Neural crest cell (in vitro differentiated cells): ENCODE measurements around the gene ARHGAP22. TPM values are rescaled to one million over a fixed set of nuclear protein-coding genes. Genes with fewer than 3 reads are reported as not detected.

Experiments used
- DNase-seq: peaks from one replicate; pipeline ENCODE4 v3.0.0; 2021; ENCODE audit warnings: low read depth, mixed read lengths, low spot score
- H3K27ac Mint-ChIP-seq: one replicate; pipeline ENCODE4 v1.8.0; 2021; ENCODE audit warnings: mild to moderate bottlenecking, mixed read lengths; ENCODE audit not compliant: unreplicated experiment
- H3K27me3 Mint-ChIP-seq: 2 replicates; pipeline ENCODE4 v1.8.0; 2021; ENCODE audit warnings: low read depth, mild to moderate bottlenecking, mixed read lengths
- H3K36me3 Mint-ChIP-seq: 2 replicates; pipeline ENCODE4 v1.8.0; 2021; ENCODE audit warnings: low read depth, mild to moderate bottlenecking, mixed read lengths
- H3K4me1 Mint-ChIP-seq: 2 replicates; pipeline ENCODE4 v1.8.0; 2021; ENCODE audit warnings: mixed read lengths
- H3K4me3 Mint-ChIP-seq: one replicate; pipeline ENCODE4 v1.8.0; 2021; ENCODE audit warnings: mild to moderate bottlenecking, mixed read lengths
- H3K9me3 Mint-ChIP-seq: 2 replicates; pipeline ENCODE4 v1.8.0; 2021; ENCODE audit warnings: mixed read lengths
- total RNA-seq: library from RNA; stranded (reverse); gene quantifications from 2 replicates; pipeline ENCODE4 v1.2.1, GENCODE V29; 2021
- TF ChIP-seq, protein P1 (sequence below): fragments of 200-600 bp; sonication (generic); conservative IDR thresholded peaks from 2 replicates; pipeline ENCODE4 v1.5.0; 2021; ENCODE audit warnings: antibody characterized with exemption, mild to moderate bottlenecking

Gene ARHGAP22
- total RNA-seq, 1 donor from 2014 or later = 5.2 TPM

DNA sequence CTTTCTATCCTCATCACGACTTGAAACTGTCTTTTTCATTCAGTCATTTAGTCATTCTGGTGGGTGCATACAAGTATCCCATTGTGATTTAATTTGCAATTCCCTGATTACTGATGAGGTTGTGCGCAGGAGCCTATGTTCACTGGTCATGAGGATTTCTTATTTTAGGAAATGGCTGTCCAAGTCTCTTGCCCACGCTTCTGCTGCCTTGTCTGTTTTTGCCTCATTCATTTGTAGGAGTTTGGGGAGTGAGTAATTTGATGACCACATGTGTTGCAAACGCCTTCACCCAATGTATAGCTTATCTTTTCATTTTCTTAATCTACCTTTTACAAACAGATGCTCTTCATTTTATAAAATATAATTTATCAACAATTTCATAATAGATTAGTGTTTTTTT, 127.3 kb downstream of the ARHGAP22 start:
- H3K4me1 Mint-ChIP-seq = no peaks in the 10 kb centered on the region
- H3K36me3 Mint-ChIP-seq = no peaks in the 10 kb centered on the region
- H3K27ac Mint-ChIP-seq = no peak overlapping the region
- no peaks in the 10 kb centered on the region for H3K27me3 Mint-ChIP-seq
- TF ChIP-seq, protein P1, sequence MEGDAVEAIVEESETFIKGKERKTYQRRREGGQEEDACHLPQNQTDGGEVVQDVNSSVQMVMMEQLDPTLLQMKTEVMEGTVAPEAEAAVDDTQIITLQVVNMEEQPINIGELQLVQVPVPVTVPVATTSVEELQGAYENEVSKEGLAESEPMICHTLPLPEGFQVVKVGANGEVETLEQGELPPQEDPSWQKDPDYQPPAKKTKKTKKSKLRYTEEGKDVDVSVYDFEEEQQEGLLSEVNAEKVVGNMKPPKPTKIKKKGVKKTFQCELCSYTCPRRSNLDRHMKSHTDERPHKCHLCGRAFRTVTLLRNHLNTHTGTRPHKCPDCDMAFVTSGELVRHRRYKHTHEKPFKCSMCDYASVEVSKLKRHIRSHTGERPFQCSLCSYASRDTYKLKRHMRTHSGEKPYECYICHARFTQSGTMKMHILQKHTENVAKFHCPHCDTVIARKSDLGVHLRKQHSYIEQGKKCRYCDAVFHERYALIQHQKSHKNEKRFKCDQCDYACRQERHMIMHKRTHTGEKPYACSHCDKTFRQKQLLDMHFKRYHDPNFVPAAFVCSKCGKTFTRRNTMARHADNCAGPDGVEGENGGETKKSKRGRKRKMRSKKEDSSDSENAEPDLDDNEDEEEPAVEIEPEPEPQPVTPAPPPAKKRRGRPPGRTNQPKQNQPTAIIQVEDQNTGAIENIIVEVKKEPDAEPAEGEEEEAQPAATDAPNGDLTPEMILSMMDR = no peak
- no peak overlapping the region for H3K4me3 Mint-ChIP-seq
- no peak for DNase-seq
- H3K9me3 Mint-ChIP-seq = no peaks in the 10 kb centered on the region

DNA sequence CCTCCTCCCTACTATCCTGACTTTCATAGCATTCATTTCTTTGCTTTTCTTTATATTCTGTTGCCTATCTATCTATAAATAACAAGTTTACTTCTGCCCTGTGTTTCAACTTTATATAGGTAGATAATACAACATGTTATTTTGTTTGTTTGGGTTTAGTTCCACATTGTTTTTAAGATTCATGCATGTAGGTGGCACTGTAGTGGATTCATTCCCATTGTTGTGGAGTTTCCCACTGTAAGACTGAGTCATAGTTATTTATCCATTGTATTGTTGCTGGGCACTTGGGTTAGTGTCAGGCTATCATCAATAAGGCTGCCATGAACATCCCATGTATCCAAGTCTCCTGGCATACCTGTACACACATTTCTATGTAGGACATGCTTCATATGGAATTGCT, 127.7 kb downstream of the ARHGAP22 start:
- Mint-ChIP-seq H3K4me1 (no peaks in the 10 kb centered on the region), H3K27me3 (no peaks in the 10 kb centered on the region), H3K4me3 (no peak overlapping the region), H3K36me3 (no peaks in the 10 kb centered on the region), H3K27ac (no peak overlapping the region), H3K9me3 (no peaks in the 10 kb centered on the region)
- TF ChIP-seq, protein P1 = no peak
- no peak for DNase-seq

DNA sequence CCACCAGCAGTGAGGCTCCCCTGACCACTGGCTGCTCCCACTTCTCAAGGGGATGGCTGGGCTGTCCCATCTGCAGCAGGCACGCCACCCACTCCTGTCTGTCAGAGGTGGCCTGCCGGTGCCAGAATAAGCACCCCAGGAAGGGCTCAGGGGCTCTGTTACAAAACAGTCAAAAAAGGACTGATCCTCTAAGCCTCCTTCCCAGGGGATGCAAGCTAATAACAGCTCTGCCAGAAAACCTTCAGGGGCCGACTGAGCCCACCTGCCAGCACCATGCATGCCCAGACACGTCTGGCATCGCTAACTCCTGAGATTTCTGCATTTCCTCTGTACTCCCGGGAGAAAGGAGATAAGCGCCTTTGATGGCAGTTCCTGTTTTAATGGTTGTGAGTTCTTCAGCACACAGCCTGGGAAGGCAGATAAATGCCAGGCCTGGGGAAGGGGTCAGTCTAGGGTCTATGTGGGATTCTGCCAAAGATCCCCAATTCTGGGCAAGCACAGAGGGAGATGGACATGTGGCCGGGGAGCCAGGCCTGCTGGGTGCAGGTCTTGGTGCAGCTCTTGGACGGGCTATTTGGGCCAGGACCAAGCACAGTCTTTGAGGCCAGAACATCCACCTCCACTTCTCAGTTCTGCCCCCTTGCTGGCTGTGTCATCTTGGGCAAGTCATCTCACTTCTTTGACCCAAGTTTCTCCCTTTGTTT, 128.4 kb downstream of the ARHGAP22 start:
- no peak for DNase-seq
- H3K4me1 Mint-ChIP-seq = no peaks in the 10 kb centered on the region
- H3K9me3 Mint-ChIP-seq = no peaks in the 10 kb centered on the region
- TF ChIP-seq, protein P1 = no peak
- no peaks in the 10 kb centered on the region for H3K36me3 Mint-ChIP-seq
- H3K27ac Mint-ChIP-seq = no peak overlapping the region
- no peak overlapping the region for H3K4me3 Mint-ChIP-seq
- H3K27me3 Mint-ChIP-seq = no peaks in the 10 kb centered on the region

DNA sequence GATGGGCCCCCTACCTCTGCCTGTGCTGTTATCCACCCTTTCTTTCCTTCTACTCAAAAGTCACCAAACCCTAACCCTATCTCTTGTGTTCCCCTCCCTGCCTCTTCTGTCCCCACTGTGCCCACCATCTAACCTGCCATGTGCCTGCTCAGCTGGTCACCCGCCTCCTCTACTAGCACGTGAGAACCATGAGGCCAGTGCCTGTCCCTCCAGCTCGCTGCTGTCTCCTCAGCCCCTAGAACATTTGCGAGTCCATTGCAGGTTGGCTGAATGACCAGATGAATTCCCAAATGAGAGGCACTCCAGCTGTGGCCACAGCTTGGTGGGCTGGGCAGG, 129.0 kb downstream of the ARHGAP22 start:
- Mint-ChIP-seq H3K4me1 (no peaks in the 10 kb centered on the region), H3K27me3 (no peaks in the 10 kb centered on the region), H3K9me3 (no peaks in the 10 kb centered on the region), H3K4me3 (no peak overlapping the region), H3K27ac (no peak overlapping the region), H3K36me3 (no peaks in the 10 kb centered on the region)
- DNase-seq = no peak
- TF ChIP-seq, protein P1 = no peak

DNA sequence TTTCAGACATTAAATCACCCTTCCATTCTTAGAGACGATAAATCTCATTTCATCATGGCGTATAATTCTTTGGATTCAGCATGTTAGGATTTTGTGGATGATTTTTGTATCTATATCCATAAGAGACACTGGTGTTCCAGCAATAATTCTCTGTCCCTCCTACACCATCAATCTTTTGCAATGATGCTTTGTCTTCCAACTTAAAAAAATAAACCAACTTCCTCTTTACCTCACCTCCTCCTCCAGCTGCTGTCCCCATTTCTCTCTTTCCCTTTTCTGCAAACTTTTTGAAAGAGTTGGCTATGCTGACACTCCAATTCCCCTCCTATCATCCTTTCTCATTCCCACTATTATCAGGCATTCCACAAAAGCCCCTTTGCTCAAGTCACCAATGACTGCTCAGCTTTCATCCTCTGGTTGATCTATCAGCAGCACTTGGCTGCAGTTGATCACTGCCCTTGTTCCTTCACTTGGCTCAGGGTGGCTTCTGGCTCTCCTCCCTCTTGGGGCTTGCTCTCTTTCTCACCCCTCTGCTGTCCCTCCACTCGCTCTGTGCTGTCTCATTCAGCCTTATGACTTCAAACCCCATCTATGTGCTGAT, 130.0 kb downstream of the ARHGAP22 start:
- no peak for DNase-seq
- H3K27me3 Mint-ChIP-seq = no peaks in the 10 kb centered on the region
- TF ChIP-seq, protein P1 = no peak
- no peaks in the 10 kb centered on the region for H3K36me3 Mint-ChIP-seq
- H3K9me3 Mint-ChIP-seq = no peaks in the 10 kb centered on the region
- H3K4me1 Mint-ChIP-seq = peaks cover 8% of the 10 kb centered on the region
- no peak overlapping the region for H3K4me3 Mint-ChIP-seq
- H3K27ac Mint-ChIP-seq = no peak overlapping the region
